ENCODE results near the gene DPEP1.
"Not testable (repeated sequence)": the region's sequence is repeated elsewhere in the genome, so short reads cannot be mapped to it uniquely, and the experiment has no call there.

Gene DPEP1

GRCh38 chr16:89613231-89613953, at the start of gene DPEP1:
TSS of gene DPEP1 (plus strand) at chr16:89613642. CDS start at chr16:89630411, 16,769 bp downstream.
- no peak for DNase-seq (ENCODE audit: low read depth)

GRCh38 chr16:89564476-89565255, 48.8 kb upstream of the DPEP1 start:
- peak; percentile 50 for DNase-seq (ENCODE audit: low read depth)

GRCh38 chr16:89565256-89565505, 48.3 kb upstream of the DPEP1 start:
- DNase-seq (ENCODE audit: low read depth), result peak; percentile 75

GRCh38 chr16:89565506-89566372, 47.7 kb upstream of the DPEP1 start:
- DNase-seq (ENCODE audit: low read depth), result peak; percentile 77

GRCh38 chr16:89567656-89568594, 45.5 kb upstream of the DPEP1 start:
- DNase-seq (ENCODE audit: low read depth), result no peak

GRCh38 chr16:89569506-89570341, 43.7 kb upstream of the DPEP1 start:
- DNase-seq (ENCODE audit: low read depth), result no peak

GRCh38 chr16:89570342-89570923, 43.0 kb upstream of the DPEP1 start:
- no peak for DNase-seq (ENCODE audit: low read depth)

GRCh38 chr16:89570983-89571598, 42.4 kb upstream of the DPEP1 start:
- not testable (repeated sequence) for DNase-seq (ENCODE audit: low read depth)

- DNase-seq (ENCODE audit: low read depth), result no peak
Measured at GRCh38 chr16:89571636-89572035, 41.8 kb upstream of the DPEP1 start.

GRCh38 chr16:89572073-89572484, 41.4 kb upstream of the DPEP1 start:
- no peak for DNase-seq (ENCODE audit: low read depth)

- DNase-seq (ENCODE audit: low read depth), result no peak
Measured at GRCh38 chr16:89572485-89573205, 40.8 kb upstream of the DPEP1 start.

- no peak for DNase-seq (ENCODE audit: low read depth)
Measured at GRCh38 chr16:89573826-89574680, 39.4 kb upstream of the DPEP1 start.

- peak; percentile 86 for DNase-seq (ENCODE audit: low read depth)
Measured at GRCh38 chr16:89574681-89575246, 38.7 kb upstream of the DPEP1 start.

- DNase-seq (ENCODE audit: low read depth), result peak; percentile 57
Measured at GRCh38 chr16:89575247-89576152, 37.9 kb upstream of the DPEP1 start, which contains the start of gene CPNE7. TSS of gene CPNE7 (plus strand) at chr16:89575758. CDS start at chr16:89575898, 140 bp downstream.

- no peak for DNase-seq (ENCODE audit: low read depth)
Measured at GRCh38 chr16:89576153-89577054, 37.0 kb upstream of the DPEP1 start.
